Mesothelial cell of epicardium (in vitro differentiated cells): ENCODE results near the gene SULF2. TPM values are rescaled to one million over a fixed set of nuclear protein-coding genes. Genes with fewer than 3 reads are reported as not detected.

Experiments
- DNase-seq, 2 experiments: peaks; one replicate each; pipeline ENCODE4 v3.0.0; 2021; ENCODE audit warnings: low spot score in 2 of 2; ENCODE audit not compliant: unreplicated experiment in 2 of 2
- H3K27ac Mint-ChIP-seq: 2 replicates; pipeline ENCODE4 v1.8.0; 2021; ENCODE audit warnings: mixed read lengths
- H3K27me3 Mint-ChIP-seq: 2 replicates; pipeline ENCODE4 v1.8.0; 2021; ENCODE audit warnings: low read depth, mixed read lengths
- H3K36me3 Mint-ChIP-seq: 2 replicates; pipeline ENCODE4 v1.8.0; 2021; ENCODE audit warnings: mixed read lengths
- H3K4me1 Mint-ChIP-seq: 2 replicates; pipeline ENCODE4 v1.8.0; 2021; ENCODE audit warnings: mixed read lengths
- H3K4me3 Mint-ChIP-seq: 2 replicates; pipeline ENCODE4 v1.8.0; 2021; ENCODE audit warnings: mild to moderate bottlenecking, moderate library complexity, mixed read lengths
- H3K9me3 Mint-ChIP-seq: 2 replicates; pipeline ENCODE4 v1.8.0; 2021; ENCODE audit warnings: mixed read lengths
- CTCF ChIP-seq: fragments of 200-600 bp; sonication (generic); IDR thresholded peaks from one replicate; pipeline ENCODE4 v1.5.0; 2021; ENCODE audit warnings: antibody characterized with exemption; ENCODE audit not compliant: unreplicated experiment
- total RNA-seq: library from RNA; stranded (reverse); gene quantifications from 3 replicates; pipeline ENCODE4 v1.2.1, GENCODE V29; 2021

SULF2 gene
- total RNA-seq, 1 donor from 2014 or later, result 77.0 TPM

GRCh38 chr20:47815866-47816265 lies 30.6 kb upstream of the SULF2 start:
- Mint-ChIP-seq H3K4me1 (no peaks in the 10 kb centered on the region), H3K27ac (no peak overlapping the region), H3K36me3 (no peaks in the 10 kb centered on the region), H3K9me3 (peaks cover 26% of the 10 kb centered on the region), H3K27me3 (peaks cover 51% of the 10 kb centered on the region), H3K4me3 (no peak overlapping the region)
- TF ChIP-seq CTCF, result no peak
- DNase-seq, result no peak

DNA sequence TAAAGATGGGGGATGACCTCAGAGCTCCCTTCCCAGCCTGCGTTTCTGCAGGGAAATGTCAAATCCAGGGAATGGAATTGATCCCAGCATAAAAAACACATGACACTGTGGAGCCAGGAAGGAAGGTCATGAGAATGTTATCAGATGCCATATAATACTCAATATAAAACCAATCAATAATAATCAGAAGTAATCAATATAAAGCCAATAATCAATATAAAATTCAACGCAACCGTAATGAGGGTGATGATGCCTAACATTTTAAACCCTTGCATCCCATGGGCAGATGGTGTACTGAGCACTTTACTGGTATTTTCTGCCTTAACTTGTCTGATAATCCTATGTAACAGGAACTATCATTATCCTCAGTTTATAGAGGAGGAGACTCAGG lies 30.1 kb upstream of the SULF2 start:
- TF ChIP-seq CTCF, result no peak
- Mint-ChIP-seq H3K4me3 (no peak overlapping the region), H3K27ac (no peak overlapping the region), H3K9me3 (peaks cover 23% of the 10 kb centered on the region), H3K27me3 (peaks cover 47% of the 10 kb centered on the region), H3K4me1 (peaks cover under 1% of the 10 kb centered on the region), H3K36me3 (no peaks in the 10 kb centered on the region)
- no peak for DNase-seq

DNA sequence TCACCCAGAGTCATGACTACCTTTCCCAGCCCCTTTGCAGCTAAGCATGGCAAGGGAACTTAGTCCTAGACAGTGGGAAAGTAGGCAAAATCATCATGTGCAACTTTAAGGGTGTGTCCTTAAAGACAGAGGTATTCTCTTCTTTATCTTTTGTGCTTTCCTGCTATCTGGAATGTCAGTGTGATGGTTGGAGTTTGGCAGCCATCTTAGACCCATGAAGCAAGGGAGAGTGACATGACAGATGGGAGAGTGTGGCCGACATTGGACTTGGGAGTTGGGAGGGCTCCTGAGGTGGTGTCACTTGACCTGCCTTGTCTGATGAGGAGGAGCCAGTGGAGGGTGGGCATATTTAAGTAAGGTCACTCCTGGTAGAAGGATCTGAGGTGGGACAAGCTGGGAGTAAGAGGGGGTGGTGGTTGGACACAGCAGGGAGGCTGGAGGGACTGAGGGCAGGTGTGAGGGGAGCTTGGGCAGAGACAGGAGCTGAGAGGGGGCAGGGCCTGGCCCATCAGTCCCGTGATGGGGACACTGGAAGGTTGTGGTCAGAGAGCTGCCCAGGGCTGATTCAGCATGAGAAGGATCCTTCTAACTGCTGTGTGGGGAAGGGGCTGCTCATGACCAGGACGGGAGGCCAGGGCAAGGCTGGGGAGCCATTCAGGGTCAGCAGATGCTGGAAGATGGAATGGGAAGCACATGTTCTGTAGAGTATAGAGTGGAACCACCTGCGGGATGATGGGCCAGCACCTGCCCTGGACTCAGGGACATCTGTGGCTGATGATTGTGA lies 29.5 kb upstream of the SULF2 start:
- no peak for DNase-seq
- Mint-ChIP-seq H3K27me3 (peaks cover 51% of the 10 kb centered on the region), H3K4me3 (no peak overlapping the region), H3K9me3 (peaks cover 23% of the 10 kb centered on the region), H3K27ac (no peak overlapping the region), H3K4me1 (peaks cover 6% of the 10 kb centered on the region), H3K36me3 (no peaks in the 10 kb centered on the region)
- no peak for TF ChIP-seq CTCF

- no peak for TF ChIP-seq CTCF
- no peak for DNase-seq
- H3K27me3 Mint-ChIP-seq, result peaks cover 45% of the 10 kb centered on the region
- peaks cover 23% of the 10 kb centered on the region for H3K9me3 Mint-ChIP-seq
- peaks cover 14% of the 10 kb centered on the region for H3K4me1 Mint-ChIP-seq
- no peak overlapping the region for H3K27ac Mint-ChIP-seq
- H3K4me3 Mint-ChIP-seq, result no peak overlapping the region
- no peaks in the 10 kb centered on the region for H3K36me3 Mint-ChIP-seq
Measured at GRCh38 chr20:47810721-47811347, 25.6 kb upstream of the SULF2 start.

DNA sequence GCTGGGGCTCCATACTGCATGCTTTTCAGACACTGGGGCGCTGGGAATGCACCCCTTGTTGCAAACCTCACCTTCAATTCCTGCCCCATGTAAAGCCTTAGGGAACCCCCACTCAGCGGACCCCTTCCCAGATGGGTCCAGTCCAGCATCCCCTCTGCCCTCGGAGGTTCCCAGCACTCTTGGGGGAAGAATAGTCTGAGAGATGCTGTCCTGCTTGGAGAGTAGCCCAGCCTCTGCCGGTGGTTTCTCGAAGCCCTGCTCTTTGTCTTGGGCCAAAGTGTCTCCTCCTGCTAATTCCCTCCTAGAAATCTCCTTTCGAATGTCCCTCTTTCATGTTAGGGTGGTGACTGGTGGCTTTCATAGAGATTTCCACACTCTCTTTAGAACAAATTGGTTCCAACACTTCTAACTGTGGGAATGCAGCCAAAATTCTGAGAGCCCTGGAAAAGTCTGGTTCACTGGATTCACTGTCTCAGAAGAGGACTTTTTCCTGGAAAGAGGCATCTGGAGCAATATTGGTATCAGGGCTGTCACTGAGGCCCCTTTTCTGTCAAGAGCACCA lies 24.9 kb upstream of the SULF2 start:
- Mint-ChIP-seq H3K27ac (no peak overlapping the region), H3K27me3 (peaks cover 49% of the 10 kb centered on the region), H3K4me1 (peaks cover 14% of the 10 kb centered on the region), H3K9me3 (peaks cover 23% of the 10 kb centered on the region), H3K36me3 (no peaks in the 10 kb centered on the region), H3K4me3 (no peak overlapping the region)
- no peak for TF ChIP-seq CTCF
- DNase-seq, result no peak
